Measurements from ENCODE around the gene SLC1A1. TPM values are rescaled to one million over a fixed set of nuclear protein-coding genes. Genes with fewer than 3 reads are reported as not detected.

SLC1A1 gene
- total RNA-seq, 1 experiment from 2014 or later = 71.6 TPM

DNA sequence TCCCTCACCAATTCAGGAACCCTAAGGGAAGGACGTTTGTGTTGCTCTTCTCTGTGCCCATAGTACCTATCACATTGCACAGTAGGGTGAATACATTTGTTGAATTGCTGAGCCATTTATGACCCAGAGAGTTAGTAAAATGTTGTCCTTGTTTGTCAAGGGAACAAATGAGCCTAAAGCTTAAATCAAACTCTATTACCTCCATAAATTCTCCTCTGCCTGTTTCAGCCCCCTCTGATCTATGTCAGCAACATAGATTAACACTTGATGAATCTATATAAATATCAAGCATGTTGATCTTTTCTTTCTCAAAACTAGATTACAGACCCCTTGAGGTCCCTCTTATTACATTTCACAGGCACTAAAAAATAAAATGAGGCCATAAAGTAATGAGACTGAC lies 7.1 kb downstream of the SLC1A1 start:
- TF ChIP-seq CTCF (IDR thresholded peaks at IDR 0.05; ENCODE audit: unreplicated experiment) = no peak
- no TSS peak for BruUV-seq (replicated peaks)
- peaks cover 43% of the 10 kb centered on the region for H3K4me1 Mint-ChIP-seq (ENCODE audit: low read depth, unreplicated experiment)
- H3K36me3 Mint-ChIP-seq (ENCODE audit: insufficient read depth, unreplicated experiment) = peaks cover 32% of the 10 kb centered on the region
- peak overlapping the region; percentile 68 for H3K27ac Mint-ChIP-seq (ENCODE audit: unreplicated experiment)
- CTCF ChIA-PET = interaction anchor here (1.3 kb wide), 1 partner anchor 13 kb away, joined by 3 read pairs; no protein-coding TSS in a partner anchor
- no peaks in the 10 kb centered on the region for H3K9me3 Mint-ChIP-seq (ENCODE audit: low read depth, unreplicated experiment)
- no peaks in the 10 kb centered on the region for H3K27me3 Mint-ChIP-seq (ENCODE audit: unreplicated experiment)
- intact Hi-C loops (cut with micrococcal nuclease; ENCODE audit: unreplicated experiment) = loop anchor here (10.0 kb wide), 1 partner anchor 47 kb away; no protein-coding TSS in a partner anchor
- peak overlapping the region; percentile 86 for H3K4me3 Mint-ChIP-seq (ENCODE audit: low read depth, unreplicated experiment)
- no peak for DNase-seq

DNA sequence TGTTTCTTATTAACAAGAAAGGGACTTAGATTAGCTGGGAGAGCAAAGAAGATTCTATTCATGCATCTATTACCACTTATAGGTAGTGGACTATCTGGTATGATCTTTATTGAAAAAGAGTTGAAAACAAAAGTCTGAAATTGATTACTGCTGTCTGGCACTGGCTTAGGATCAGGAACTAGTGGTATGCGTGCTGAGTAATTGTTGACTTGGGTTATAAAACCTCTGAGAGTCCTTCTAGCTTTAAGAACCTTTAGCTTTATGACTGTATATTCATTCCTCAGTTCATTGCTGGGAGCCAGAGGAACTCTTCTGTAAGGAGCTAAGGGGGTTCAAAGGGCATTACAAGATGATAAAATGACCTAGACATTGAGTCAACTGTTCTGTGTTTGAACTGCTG lies 7.6 kb downstream of the SLC1A1 start:
- Mint-ChIP-seq H3K4me3 (ENCODE audit: low read depth, unreplicated experiment) (no peak overlapping the region), H3K27ac (ENCODE audit: unreplicated experiment) (no peak overlapping the region), H3K27me3 (ENCODE audit: unreplicated experiment) (no peaks in the 10 kb centered on the region), H3K36me3 (ENCODE audit: insufficient read depth, unreplicated experiment) (peaks cover 32% of the 10 kb centered on the region), H3K9me3 (ENCODE audit: low read depth, unreplicated experiment) (no peaks in the 10 kb centered on the region), H3K4me1 (ENCODE audit: low read depth, unreplicated experiment) (peaks cover 47% of the 10 kb centered on the region)
- CTCF ChIA-PET = interaction anchor here (1.3 kb wide), 1 partner anchor 13 kb away, joined by 3 read pairs; no protein-coding TSS in a partner anchor
- no peak for DNase-seq
- no peak for TF ChIP-seq CTCF (IDR thresholded peaks at IDR 0.05; ENCODE audit: unreplicated experiment)
- no TSS peak for BruUV-seq (replicated peaks)
- intact Hi-C loops (cut with micrococcal nuclease; ENCODE audit: unreplicated experiment) = loop anchor here (10.0 kb wide), 1 partner anchor 47 kb away; no protein-coding TSS in a partner anchor

DNA sequence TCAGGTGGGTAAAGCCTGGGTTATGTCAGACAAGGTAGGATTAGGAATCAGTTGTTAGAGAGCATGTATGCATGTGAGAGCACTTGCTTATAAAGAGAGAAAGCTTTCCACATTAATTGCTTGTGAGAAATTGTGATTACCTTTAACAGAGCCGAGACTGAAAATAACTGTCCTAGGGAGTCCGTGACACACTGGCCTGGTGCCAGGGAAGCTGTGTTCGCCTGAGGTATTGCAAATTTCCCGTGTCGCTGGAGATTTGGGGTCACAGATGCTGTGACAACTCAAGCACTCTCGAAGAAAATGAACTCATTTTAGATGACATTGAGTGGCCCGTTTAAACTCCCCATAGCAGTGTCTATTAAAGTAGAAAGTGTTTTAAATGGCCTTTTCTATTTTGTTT lies 9.6 kb downstream of the SLC1A1 start:
- CTCF ChIA-PET = no interaction called here
- DNase-seq = peak; percentile 54
- intact Hi-C loops (cut with micrococcal nuclease; ENCODE audit: unreplicated experiment) = loop anchor here (1.0 to 10.0 kb wide), 3 partner anchors 9 to 45 kb away; no protein-coding TSS in a partner anchor
- peaks cover 63% of the 10 kb centered on the region for H3K4me1 Mint-ChIP-seq (ENCODE audit: low read depth, unreplicated experiment)
- H3K27ac Mint-ChIP-seq (ENCODE audit: unreplicated experiment) = peak overlapping the region; percentile 85
- H3K4me3 Mint-ChIP-seq (ENCODE audit: low read depth, unreplicated experiment) = peak overlapping the region; percentile 55
- peaks cover 44% of the 10 kb centered on the region for H3K36me3 Mint-ChIP-seq (ENCODE audit: insufficient read depth, unreplicated experiment)
- no TSS peak for BruUV-seq (replicated peaks)
- no peak for TF ChIP-seq CTCF (IDR thresholded peaks at IDR 0.05; ENCODE audit: unreplicated experiment)
- H3K27me3 Mint-ChIP-seq (ENCODE audit: unreplicated experiment) = no peaks in the 10 kb centered on the region
- no peaks in the 10 kb centered on the region for H3K9me3 Mint-ChIP-seq (ENCODE audit: low read depth, unreplicated experiment)

GRCh38 chr9:4501147-4501507 lies 10.9 kb downstream of the SLC1A1 start:
- intact Hi-C loops (cut with micrococcal nuclease; ENCODE audit: unreplicated experiment) = no loop called here
- Mint-ChIP-seq H3K9me3 (ENCODE audit: low read depth, unreplicated experiment) (no peaks in the 10 kb centered on the region), H3K4me1 (ENCODE audit: low read depth, unreplicated experiment) (peaks cover 51% of the 10 kb centered on the region), H3K27ac (ENCODE audit: unreplicated experiment) (peak overlapping the region; percentile 85), H3K4me3 (ENCODE audit: low read depth, unreplicated experiment) (peak overlapping the region; percentile 55), H3K27me3 (ENCODE audit: unreplicated experiment) (no peaks in the 10 kb centered on the region), H3K36me3 (ENCODE audit: insufficient read depth, unreplicated experiment) (peaks cover 37% of the 10 kb centered on the region)
- no peak for TF ChIP-seq CTCF (IDR thresholded peaks at IDR 0.05; ENCODE audit: unreplicated experiment)
- BruUV-seq (replicated peaks) = no TSS peak
- CTCF ChIA-PET = no interaction called here
- DNase-seq = no peak
